GM18520 (cell line): Measurements from ENCODE around the gene SLFNL1.

ENCODE experiments used
- ATAC-seq: cut with Tn5 transposase; IDR thresholded peaks from one replicate; pipeline ENCODE4 v1.9.1; 2021; ENCODE audit not compliant: unreplicated experiment

The SLFNL1 gene

DNA sequence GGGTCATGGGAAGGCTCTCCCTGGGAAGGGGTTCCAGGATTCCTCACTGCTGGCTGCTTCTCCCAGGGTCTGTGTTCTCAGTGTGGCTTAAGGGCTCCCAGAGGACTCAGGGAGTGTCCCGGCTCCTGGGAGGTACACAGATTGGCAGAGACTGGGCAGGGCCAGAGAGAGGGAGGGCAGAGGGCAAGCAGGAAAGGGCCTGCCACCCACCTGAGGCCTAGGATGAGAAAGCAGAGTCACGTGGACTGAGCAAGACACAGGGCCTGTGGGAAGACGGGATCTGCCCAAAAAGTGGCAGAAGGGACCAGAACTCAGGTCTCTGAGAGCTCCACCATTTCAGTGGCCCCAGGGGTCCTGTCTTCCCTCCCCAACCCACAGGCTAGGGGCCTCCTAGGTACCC, 871 bp downstream of the SLFNL1 start:
- ATAC-seq: no peak

DNA sequence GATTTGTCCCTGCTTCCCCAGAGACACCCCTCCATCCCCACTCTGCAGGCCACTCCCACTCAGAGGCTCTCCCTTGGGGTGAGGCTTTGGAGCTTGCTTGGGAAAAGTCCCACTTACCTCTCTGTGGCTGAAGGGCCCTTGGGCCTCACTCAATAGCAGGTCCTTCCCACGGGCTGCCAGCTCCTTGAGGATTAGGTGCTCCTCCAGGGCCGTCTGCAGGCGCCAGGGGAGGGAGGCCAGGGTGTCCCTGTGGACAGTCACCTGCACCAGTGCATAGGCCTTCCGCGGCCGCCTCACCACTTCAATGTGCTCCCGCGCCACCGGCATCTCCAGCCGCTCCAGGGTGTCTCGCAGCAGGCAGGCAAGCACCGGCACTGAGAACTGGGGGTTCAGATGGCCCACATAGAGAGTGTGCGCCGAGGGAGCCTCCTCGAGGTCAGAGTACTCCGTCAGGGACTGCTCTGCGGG, 1.4 kb downstream of the SLFNL1 start:
- no peak for ATAC-seq

DNA sequence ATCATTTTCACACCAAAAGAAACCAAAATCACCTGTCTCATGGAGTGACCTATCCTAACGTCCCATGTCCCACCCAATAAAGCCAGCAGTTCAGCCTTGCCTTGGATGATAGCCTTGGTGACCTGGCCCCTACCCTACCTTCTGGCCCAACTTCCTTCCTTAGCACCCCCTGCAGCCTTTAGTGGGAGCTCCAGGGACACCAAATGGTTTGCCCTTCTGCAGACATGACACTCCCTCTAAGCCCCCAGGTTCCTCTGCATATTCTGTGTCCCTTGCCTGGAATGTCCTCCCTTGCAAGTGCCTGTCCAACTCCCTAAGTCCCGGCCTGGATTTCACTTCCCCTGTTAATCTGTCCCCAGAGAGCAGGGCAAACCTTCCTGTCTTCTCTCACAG, 2.2 kb downstream of the SLFNL1 start:
- no peak for ATAC-seq

DNA sequence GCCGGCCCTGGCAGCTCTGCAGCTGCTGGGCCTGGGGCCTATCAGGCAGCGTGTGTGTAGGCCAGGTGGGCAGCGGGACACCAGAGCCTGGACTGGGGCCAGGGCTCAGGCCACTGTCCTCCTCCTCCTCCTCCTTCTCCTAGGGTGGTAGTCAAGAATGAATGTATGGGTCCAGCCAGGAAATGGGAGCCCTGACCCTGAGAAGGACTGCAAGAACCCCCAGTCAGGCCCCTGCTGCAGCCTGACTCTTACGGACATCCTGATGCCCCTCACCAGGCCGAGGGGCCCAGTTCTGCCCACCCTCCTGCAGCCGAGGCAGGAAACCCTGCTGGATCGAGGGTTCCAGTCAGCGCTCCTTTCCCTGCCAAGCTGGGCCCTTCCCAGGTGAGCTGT, 3.5 kb downstream of the SLFNL1 start:
- ATAC-seq: no peak

DNA sequence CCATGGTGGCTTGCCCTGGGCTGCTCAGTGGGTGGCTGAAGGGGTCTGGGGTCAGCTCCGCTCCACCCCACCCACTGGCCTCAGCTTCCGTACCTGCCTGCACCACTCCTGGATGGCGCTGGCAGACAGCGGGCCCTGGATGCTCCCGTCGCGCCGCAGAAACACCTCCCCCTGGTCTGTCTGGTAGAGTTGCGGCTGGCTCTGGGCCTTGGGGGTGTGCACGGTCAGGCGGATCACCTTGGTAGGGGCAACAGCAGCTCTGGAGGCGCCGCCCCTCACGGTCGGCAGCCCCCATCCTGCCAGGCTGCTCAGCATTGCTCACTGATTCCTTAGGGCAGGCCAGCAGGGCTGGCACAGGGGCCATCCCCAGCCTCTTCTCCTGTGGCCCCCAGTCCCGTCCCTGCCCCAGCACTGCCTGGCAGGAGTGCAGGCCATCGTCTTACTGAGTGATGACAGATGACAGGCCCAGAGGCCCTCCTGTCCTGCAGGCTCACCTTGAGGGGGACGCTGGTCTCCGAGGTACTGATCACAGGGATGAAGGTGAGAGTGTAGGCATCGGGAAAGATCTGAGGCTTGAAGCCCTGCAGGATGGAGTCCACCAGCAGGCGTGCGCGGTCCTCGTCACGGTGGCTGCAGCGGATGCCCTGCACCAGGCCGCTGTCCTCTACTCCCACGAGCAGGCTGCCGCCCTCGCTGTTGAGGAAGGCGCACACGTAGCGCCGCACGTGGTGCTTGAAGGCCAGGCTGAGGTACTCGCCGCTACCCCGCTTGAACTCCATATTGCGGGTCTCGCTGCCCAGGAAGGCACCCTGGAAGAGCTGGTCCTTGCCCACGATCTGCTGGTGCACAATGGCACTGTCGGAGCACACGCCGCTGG, 4.1 kb downstream of the SLFNL1 start:
- no peak for ATAC-seq

DNA sequence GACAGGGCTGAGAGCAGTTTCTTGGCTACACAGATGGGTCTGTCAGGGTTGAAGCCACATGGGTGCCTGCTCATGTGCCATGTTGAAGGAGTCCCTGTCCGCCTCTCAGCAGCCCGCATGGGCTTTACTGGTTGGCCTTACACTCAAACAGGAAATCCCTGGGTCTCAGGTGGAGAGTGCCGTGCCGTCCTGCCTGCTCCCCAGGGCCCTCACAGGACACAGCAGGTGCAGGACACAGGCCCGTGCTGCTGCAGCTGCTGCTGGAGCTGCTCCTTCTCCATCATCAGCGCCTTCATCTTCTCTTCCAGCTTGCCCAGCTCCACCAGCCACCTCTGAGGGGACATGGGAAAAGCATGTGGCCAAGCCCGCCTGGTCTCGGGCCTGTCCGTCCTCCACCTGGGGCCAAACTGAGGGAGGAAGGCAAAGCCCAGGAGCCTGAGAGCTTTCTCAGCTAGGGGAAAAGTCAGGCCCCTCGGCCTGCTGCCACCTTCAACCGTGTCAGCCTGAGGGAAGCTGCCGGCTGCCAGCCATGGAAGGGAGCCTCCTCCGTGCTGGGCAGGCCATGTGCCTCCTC, 5.5 kb downstream of the SLFNL1 start:
- no peak for ATAC-seq

DNA sequence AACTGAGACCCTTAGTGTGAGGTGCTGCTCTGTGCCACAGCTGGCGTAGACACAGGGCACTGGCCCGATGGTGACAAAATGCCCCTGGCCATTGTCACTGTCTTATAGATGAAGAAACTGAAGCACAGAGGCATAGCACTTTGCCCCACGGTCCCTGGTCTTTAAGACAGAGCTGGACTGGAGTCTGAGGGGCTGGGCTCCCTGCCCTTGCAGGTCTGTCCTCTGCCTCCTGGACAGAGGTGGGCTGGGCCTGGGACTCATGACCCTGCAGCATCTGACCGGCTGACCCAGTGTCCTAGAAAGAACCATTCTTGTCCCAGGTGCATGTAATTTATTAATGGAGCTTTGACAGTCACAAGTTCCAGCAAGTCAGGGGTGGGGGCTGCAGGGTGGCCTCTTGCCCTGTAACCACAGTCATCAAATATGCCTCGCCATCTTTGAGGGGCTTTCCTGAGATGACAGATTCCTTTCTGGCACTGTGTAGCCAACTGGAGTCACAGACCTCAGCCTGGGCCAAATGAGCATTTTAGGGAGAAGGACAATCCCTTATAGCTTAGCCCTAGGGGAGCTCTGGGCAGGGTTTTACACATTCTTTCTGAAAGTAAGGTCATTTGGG, 6.1 kb downstream of the SLFNL1 start:
- ATAC-seq: no peak

DNA sequence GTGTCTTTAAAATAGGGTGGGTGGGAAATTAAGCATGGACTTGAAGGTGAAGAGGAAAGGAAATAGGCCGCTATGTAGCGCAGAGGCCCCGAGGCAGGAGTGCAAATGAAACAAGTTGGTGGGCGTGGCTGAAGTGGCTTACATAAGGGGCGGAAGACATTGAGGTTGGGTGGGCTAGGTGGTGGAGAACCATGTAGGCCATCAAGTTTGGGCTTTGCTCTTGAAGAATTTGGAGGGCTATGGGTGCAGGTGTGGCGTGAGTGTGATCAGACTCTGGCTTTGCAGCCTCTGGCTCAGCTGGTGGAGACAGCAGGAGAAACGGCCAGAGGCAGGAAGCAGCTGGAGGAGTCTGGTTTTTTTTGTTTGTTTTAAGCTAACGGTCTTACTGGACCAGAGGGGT, 6.7 kb downstream of the SLFNL1 start:
- ATAC-seq: no peak

DNA sequence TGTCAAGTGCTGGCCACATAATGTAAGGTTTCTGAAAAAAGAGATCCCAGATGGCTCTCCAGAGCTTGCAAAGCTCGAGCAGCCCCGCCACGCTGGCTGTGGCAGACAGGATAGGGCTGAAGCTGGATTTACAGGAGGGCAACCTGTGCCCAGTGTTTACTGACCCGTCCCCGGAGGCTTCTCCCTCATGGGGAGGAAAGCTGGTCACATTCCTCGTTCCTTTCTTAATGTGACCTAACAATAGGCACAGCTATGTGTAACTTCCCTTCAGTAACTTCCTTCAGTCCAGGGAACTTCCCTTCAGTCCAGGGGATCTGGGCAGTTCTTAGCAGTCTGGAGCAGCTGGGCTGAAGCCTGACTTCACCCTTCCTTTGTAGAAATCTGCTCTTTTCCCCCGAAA, 7.7 kb downstream of the SLFNL1 start:
- no peak for ATAC-seq

DNA sequence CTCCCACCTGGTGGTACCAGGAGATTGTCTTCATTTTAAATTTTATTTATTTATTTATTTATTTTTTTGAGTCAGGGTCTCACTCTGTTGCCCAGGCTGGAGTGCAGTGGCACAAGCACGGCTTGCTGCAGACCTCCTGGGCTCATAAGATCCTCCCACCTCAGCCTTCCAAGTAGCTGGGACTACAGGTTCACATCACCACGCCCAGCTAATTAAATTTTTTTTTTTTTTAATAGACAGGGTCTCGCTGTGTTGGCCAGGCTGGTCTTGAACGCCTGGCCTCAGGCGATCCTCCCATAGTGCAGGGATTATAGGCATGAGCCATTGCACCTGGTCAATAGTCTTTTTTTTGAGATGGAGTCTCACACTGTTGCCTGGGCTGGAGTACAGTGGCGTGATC, 8.5 kb downstream of the SLFNL1 start:
- no peak for ATAC-seq

DNA sequence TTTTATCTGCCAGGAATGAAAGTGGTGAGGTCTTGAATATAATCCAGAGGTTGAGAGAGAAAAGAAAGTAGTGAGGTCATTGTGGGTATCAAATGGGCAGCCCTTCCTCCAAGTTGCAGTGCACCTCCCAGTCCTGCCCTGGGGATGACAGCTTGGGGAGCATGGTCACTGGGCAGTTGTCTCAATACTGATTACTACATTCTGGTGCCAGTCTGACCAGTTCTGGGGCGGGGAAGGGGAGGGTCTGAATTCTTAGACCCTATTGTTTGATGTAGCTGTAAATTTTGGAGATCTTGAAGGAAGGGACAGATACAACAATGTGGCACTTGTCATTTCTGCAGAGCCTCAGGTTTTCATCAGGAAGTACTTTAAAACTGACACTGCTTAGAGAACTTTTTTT, 11.2 kb downstream of the SLFNL1 start:
- ATAC-seq: no peak

DNA sequence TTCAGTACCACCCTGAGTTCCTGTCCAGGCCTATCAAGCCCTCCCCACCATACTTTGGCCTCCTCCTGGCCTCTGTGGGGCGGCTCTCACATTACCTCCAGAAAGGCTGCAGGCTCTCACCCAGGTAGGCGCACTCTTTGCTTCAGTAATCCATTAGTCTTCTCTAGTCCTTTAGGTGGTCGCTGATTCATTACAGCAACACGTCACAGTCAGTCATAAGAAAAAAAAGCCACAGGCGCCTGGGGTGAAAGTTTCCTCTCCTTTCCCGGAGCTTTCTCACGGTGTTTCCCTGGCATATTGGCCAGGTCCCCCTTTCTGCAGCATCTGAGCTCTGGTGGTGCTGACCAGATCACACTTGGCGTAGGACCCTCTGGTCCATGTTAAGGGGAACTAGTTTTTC, 12.1 kb downstream of the SLFNL1 start:
- no peak for ATAC-seq

DNA sequence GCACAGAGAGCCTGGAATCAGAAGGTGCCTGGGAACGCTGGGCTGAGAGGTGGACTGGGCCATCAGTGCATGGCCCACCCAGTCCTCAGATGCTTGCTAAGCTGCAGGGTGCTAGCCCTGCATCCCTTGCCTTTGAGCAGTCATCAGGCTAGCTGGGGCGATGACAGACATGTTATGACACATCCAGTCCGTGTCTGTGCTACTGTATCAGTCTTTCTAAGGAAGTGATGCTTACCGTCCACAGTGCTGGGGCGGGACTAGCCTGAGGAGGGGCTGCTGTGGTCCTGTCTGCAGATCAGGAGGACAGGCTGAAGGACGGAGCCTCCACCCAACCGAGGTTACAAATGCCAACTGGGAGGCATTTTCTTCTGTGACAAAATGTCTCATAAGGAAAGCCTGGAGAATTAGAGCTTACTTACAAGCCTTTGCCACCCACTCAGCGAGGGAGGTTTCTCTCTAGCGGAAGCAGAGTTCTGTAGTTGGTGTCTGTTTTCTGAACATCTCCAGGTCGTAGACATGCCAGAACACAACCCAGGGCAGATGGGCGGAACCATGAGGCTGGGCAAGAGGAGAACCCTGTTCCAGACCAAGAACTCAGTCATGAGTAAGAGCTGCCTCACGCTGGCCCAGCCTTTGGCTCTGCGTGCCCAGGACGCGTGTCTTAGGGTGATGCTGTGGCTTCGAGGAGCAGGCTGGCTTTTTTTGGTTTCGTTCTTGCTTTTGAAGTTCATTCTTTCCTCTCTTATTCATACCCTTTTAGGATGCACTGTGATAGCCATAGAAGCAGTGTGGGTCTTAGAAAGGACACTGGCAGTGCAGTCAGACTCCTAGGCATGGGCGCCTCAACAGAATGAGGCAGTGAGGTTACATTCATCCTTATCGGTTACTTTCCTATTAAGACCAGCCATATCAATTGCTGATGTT, 14.3 kb downstream of the SLFNL1 start:
- ATAC-seq: no peak

DNA sequence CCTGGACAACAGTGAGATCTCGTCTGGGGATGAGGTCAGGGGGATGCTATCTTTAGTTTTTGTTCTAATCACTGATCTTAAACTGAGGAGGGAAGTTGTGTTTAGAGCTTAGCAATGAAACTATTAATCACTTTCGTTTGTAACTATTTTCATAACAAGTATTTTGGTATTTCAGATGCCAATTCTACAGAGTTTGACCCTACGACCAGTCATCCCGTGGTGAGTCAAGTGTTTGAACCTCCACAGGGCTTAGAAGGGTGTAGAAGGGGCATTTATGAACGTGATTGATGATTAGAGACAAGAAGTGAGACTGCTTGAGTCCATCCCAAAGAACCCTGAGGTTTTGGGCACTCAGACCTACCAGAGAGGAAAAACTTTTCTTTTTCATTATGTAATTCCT, 15.6 kb downstream of the SLFNL1 start:
- ATAC-seq: no peak

DNA sequence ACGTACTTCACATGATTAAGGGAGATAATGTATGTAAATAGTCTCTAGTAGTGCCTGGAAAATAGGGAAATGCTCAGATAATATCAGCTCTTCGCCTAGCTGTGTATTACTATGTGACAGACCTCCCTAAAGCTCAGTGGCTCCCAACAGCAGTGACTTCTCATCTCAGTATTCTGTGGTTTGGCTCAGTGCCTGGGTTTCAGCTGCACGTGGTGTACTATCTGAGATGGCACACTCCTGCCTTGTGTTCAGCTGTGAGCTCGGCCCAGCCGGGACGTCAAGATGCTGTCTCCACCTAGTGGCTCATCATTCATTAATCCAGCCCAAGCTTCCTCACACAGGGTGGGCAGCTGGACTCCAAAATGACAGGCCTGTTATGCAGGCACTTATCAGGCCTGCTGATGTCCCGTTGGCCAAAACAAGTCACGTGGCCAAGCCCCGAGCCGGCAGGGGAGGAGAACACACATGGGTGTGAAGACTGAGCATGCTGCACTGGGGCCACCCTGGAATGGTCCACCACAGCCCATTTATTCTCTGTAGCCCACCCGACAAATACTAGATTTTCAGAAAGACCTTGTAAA, 17.8 kb downstream of the SLFNL1 start:
- peak; percentile 96 for ATAC-seq

DNA sequence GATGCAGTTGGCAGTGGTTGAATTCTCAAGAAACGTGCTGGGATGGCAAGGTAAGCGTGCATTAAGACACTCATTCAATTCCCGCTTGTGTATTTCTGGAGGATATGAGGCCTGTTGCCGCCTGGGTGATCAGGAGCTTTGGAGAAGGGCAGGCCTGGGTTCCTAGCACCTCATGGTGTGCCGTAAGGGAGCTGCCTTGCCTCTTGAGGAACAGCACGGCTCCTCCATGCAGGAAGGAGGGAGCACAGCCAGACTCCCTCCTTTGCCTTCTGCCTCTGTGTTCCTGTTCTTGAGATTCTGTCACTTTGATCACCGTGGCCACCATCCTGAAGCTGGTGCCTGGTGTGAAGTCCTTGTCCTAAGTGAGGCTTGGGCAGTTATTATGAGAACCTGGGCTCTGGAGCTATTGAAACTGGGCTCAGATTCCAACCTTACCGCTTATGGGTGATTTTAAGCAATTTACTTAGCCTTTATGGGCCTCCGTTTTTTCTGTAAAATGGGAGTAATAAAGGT, 18.3 kb downstream of the SLFNL1 start:
- no peak for ATAC-seq

DNA sequence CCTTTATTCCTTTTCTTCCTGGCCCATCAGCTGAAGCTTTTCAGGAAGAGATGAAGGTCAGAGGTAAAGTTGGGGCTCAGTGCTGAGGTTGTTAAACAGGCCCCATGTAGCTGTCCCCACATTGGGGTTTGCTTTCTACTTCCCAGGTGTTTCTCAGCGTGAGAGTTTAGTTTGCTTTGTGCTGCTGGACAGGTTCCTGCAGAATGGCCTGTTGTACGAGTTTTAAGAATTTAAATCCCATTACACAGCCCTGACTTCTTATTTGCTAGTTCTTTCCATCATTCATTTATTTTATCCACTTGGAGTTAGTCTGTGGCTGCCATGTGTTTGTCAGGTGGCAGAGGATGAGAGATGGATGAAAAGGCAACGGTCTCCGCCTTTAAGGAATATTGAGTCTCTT, 22.9 kb downstream of the SLFNL1 start:
- no peak for ATAC-seq

DNA sequence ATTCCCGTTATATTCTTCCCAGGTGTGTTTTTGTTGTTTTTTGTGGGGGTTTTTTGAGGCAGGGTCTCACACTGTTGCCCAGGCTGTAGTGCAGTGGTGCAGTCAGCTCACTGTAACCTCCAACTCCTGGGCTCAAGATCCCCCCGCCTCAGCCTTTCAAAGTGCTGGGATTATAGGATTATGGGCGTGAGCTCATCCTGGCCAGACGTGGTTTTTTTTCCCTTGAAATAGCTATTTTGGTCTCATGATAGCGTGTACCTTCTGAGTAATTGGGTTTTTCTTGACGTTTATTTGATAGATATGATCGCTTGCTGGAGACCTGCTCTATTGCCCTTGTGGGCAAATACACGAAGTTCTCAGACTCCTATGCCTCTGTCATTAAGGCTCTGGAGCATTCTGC, 24.4 kb downstream of the SLFNL1 start:
- ATAC-seq: no peak

DNA sequence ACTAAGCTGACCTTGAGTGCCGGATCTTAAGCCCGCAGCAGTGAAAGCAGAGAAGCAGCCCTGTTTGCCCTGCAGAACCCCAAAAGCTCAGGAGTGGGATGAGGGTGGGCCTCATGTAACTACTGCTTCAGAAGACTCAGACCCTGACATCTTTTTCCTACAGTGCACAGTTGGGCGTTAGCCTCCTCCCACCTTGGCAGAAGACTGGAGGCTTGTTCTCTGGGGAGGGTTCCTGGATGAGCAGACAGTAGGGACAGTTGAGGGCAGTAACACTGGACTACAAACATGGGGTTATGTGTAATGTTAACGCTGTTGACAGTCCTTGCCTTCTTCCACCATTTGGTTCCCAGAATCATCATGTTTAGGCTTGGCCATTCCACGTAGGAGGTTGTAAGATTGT, 32.5 kb downstream of the SLFNL1 start:
- ATAC-seq: no peak

DNA sequence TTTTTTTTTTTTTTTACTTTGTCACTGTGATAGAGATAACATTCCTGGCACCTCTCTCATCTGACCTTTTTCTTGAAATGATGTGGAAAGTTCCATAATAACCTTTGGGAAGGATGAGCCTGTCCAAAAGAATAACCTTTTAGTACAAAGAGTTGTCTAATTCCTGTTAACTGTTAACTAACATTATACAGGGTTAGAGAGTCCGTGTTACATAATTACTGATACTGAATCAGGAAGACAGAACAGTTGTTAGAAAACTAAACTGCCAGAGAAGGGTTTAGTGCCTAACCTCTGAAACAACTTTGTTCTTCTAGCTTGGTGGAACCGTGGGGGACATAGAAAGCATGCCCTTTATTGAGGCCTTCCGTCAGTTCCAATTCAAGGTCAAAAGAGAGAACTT, 33.2 kb downstream of the SLFNL1 start:
- ATAC-seq: no peak
